Measurements from ENCODE around the gene NFAT5. TPM values are rescaled to one million over a fixed set of nuclear protein-coding genes. Genes with fewer than 3 reads are reported as not detected.

NFAT5 gene
- total and polyA plus RNA-seq, 9 of the 15 experiments (the other 6 are each of a cell fraction or from before 2014, with no cell fraction given), result 0.78 to 20.5 (median 12.4) TPM

DNA sequence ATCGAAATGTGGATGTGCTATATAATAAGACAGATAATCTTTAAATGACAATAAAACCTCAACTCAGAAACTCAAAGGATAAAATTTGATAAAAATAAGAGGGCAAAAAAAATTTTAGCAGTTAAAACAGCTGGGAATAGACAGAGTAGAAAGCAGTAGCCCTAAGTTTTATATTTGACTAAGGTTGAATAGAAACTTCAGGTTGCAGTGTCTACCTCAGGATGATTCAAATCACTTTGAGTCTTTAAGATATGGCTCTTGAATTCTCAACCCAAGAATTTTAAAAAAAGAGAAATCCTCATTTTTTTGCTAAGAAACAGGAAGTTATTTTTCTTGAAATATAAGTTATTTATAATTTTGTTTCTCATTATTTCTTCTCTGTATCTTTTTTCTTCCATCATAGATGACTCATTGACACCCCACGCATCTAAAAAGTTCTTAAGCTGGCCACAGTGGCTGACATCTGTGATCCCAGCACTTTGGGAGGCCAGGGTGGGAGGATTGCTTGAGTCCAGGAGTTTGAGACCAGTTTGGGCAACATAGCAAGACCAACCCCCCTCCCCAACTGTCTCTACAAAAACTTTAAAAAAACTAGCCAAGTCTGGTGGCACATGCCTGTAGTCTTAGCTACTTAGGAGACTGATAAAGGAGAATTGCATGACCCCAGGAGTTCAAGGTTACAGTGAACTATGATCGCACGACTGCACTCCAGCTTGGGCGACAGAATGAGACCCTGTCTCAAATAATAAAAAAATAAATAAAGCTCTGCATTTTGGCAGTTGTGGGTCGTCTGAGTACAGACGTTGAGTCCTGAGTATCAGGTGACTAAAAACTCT lies 23.9 kb downstream of the NFAT5 start (continued):
- TF ChIP-seq, protein P1, sequence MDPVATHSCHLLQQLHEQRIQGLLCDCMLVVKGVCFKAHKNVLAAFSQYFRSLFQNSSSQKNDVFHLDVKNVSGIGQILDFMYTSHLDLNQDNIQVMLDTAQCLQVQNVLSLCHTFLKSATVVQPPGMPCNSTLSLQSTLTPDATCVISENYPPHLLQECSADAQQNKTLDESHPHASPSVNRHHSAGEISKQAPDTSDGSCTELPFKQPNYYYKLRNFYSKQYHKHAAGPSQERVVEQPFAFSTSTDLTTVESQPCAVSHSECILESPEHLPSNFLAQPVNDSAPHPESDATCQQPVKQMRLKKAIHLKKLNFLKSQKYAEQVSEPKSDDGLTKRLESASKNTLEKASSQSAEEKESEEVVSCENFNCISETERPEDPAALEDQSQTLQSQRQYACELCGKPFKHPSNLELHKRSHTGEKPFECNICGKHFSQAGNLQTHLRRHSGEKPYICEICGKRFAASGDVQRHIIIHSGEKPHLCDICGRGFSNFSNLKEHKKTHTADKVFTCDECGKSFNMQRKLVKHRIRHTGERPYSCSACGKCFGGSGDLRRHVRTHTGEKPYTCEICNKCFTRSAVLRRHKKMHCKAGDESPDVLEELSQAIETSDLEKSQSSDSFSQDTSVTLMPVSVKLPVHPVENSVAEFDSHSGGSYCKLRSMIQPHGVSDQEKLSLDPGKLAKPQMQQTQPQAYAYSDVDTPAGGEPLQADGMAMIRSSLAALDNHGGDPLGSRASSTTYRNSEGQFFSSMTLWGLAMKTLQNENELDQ (CRISPR knock-in tag; IDR thresholded peaks at IDR 0.05; ENCODE audit: borderline replicate concordance), result no peak
- TF ChIP-seq NR2C2 (CRISPR knock-in tag; IDR thresholded peaks at IDR 0.05) (no peak), NR2C2 (tag; IDR thresholded peaks at IDR 0.05) (peak; percentile 68), POLR3A (IDR thresholded peaks at IDR 0.05; ENCODE audit: borderline replicate concordance, extremely low read depth, insufficient read depth, insufficient read length) (no peak), EHMT2 (IDR thresholded peaks at IDR 0.05) (0 out of 2 replicates have a peak, but pooled peaks have one; percentile 20), DPF2 (IDR thresholded peaks at IDR 0.05) (peak; percentile 72), BHLHE40 (IDR thresholded peaks at IDR 0.05; ENCODE audit: low read length) (0 out of 2 replicates have a peak, but pooled peaks have one; percentile 8), PPARD (CRISPR knock-in tag; IDR thresholded peaks at IDR 0.05) (no peak), CC2D1A (IDR thresholded peaks at IDR 0.05) (peak; percentile 49; the same call in 1 of the 2 replicates), HDAC8 (tag; IDR thresholded peaks at IDR 0.05) (no peak), EP300 (IDR thresholded peaks at IDR 0.05; ENCODE audit: low read length) (no peak), ZNF717 (CRISPR knock-in tag; IDR thresholded peaks at IDR 0.05) (no peak), CBFA2T3 (IDR thresholded peaks at IDR 0.05) (peak; percentile 25; the same call in 1 of the 2 replicates), FOSL1 (tag; conservative IDR thresholded peaks at IDR 0.05) (peak; percentile 88), TRIM24 (IDR thresholded peaks at IDR 0.05) (peak in 1 of 2 experiments; percentile 28; a peak in 1 of 4 replicates), ARID1B (IDR thresholded peaks at IDR 0.05) (peak; percentile 68), ZNF445 (CRISPR knock-in tag; IDR thresholded peaks at IDR 0.05; ENCODE audit: low read depth) (no peak), EGR1 (conservative IDR thresholded peaks at IDR 0.05) (peak; percentile 60), CCNT2 (IDR thresholded peaks at IDR 0.05; ENCODE audit: borderline replicate concordance, extremely low read depth, insufficient read length, low read depth, low read length) (no peak), ZNF384 (IDR thresholded peaks at IDR 0.05; ENCODE audit: low read depth, low read length) (peak; percentile 29; the same call in 1 of the 2 replicates), CBX3 (IDR thresholded peaks at IDR 0.05; ENCODE audit: borderline replicate concordance in 1 of 2, low read length in 2 of 2) (peak in 1 of 2 experiments; percentile 25; a peak in 1 of 3 replicates), NR2C1 (IDR thresholded peaks at IDR 0.05) (peak; percentile 59), NR2C1 (tag; IDR thresholded peaks at IDR 0.05) (peak; percentile 73), ESRRA (IDR thresholded peaks at IDR 0.05; ENCODE audit: borderline replicate concordance, low read depth) (peak; percentile 93)
- TF ChIP-seq, protein P2, sequence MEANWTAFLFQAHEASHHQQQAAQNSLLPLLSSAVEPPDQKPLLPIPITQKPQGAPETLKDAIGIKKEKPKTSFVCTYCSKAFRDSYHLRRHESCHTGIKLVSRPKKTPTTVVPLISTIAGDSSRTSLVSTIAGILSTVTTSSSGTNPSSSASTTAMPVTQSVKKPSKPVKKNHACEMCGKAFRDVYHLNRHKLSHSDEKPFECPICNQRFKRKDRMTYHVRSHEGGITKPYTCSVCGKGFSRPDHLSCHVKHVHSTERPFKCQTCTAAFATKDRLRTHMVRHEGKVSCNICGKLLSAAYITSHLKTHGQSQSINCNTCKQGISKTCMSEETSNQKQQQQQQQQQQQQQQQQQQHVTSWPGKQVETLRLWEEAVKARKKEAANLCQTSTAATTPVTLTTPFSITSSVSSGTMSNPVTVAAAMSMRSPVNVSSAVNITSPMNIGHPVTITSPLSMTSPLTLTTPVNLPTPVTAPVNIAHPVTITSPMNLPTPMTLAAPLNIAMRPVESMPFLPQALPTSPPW (CRISPR knock-in tag; IDR thresholded peaks at IDR 0.05), result peak; percentile 43
- TF ChIP-seq, protein P3, sequence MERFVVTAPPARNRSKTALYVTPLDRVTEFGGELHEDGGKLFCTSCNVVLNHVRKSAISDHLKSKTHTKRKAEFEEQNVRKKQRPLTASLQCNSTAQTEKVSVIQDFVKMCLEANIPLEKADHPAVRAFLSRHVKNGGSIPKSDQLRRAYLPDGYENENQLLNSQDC (CRISPR knock-in tag; IDR thresholded peaks at IDR 0.05), result no peak

All from K562 (cell line).